ENCODE results near the gene NPC1L1.
A peak's percentile ranks its signal among the peaks of the same experiment; 100 is the strongest.
"Not testable (repeated sequence)": the region's sequence is repeated elsewhere in the genome, so short reads cannot be mapped to it uniquely, and the experiment has no call there.

NPC1L1 gene

GRCh38 chr7:44565097-44565794 is 24.1 kb upstream of the NPC1L1 start:
- Histone ChIP-seq H3K14ac (ENCODE audit: low read length) (no peak overlapping the region), H3K79me2 (ENCODE audit: control insufficient read depth, insufficient read depth, low read length, poor library complexity) (no peaks in the 10 kb centered on the region), H3K23ac (ENCODE audit: low read length) (no peak overlapping the region), H3K4ac (ENCODE audit: low read depth, low read length) (no peak overlapping the region), H3K36me3 (ENCODE audit: control insufficient read depth in 1 of 2, insufficient read depth in 2 of 2, low read length in 2 of 2) (peaks cover 62 to 66% of the 10 kb centered on the region in 2 experiments), H4K91ac (ENCODE audit: low read depth, low read length) (no peak overlapping the region), H3K4me3 (ENCODE audit: low read depth, low read length) (no peak overlapping the region), H2AK5ac (ENCODE audit: low read length) (no peak overlapping the region), H3K18ac (ENCODE audit: low read length) (no peak overlapping the region), H2BK5ac (ENCODE audit: low read depth, low read length, poor library complexity) (no peak overlapping the region), H3K27me3 (ENCODE audit: insufficient read depth, low read length) (no peaks in the 10 kb centered on the region), H4K12ac (ENCODE audit: low read depth, low read length) (no peak overlapping the region), H4K8ac (ENCODE audit: low read depth, low read length) (no peak overlapping the region), H3K79me1 (ENCODE audit: low read length) (no peaks in the 10 kb centered on the region), H3K4me2 (ENCODE audit: low read length) (no peak overlapping the region), H3K27ac (ENCODE audit: low read depth, low read length) (no peak overlapping the region), H2BK120ac (ENCODE audit: insufficient read depth, low read length, poor library complexity) (no peak overlapping the region), H3K4me1 (ENCODE audit: control insufficient read depth in 1 of 2, insufficient read depth in 2 of 2, low read length in 2 of 2) (no peaks in the 10 kb centered on the region), H3K9ac (ENCODE audit: low read length) (no peak overlapping the region), H3K9me3 (ENCODE audit: insufficient read depth, low read depth, low read length) (no peaks in the 10 kb centered on the region), H2AFZ (ENCODE audit: insufficient read depth, low read length, poor library complexity) (no peak overlapping the region), H2BK12ac (ENCODE audit: low read length) (no peak overlapping the region)
- DNase-seq: peak; percentile 64 to 81
- WGBS (ENCODE audit: extremely low coverage, insufficient coverage, insufficient read length): no CpG with 5 or more reads among the region's 13 CpGs

- Histone ChIP-seq H3K9ac (ENCODE audit: low read length) (no peak overlapping the region), H2BK5ac (ENCODE audit: low read depth, low read length, poor library complexity) (no peak overlapping the region), H3K4me2 (ENCODE audit: low read length) (no peak overlapping the region), H2AK5ac (ENCODE audit: low read length) (no peak overlapping the region), H4K91ac (ENCODE audit: low read depth, low read length) (no peak overlapping the region), H3K27ac (ENCODE audit: low read depth, low read length) (no peak overlapping the region), H3K4ac (ENCODE audit: low read depth, low read length) (no peak overlapping the region), H2AFZ (ENCODE audit: insufficient read depth, low read length, poor library complexity) (no peak overlapping the region), H3K79me1 (ENCODE audit: low read length) (no peaks in the 10 kb centered on the region), H3K79me2 (ENCODE audit: control insufficient read depth, insufficient read depth, low read length, poor library complexity) (no peaks in the 10 kb centered on the region), H3K9me3 (ENCODE audit: insufficient read depth, low read depth, low read length) (no peaks in the 10 kb centered on the region), H3K23ac (ENCODE audit: low read length) (no peak overlapping the region), H4K12ac (ENCODE audit: low read depth, low read length) (no peak overlapping the region), H3K14ac (ENCODE audit: low read length) (no peak overlapping the region), H3K36me3 (ENCODE audit: control insufficient read depth in 1 of 2, insufficient read depth in 2 of 2, low read length in 2 of 2) (peaks cover 55 to 60% of the 10 kb centered on the region in 2 experiments), H3K18ac (ENCODE audit: low read length) (no peak overlapping the region), H4K8ac (ENCODE audit: low read depth, low read length) (no peak overlapping the region), H3K4me3 (ENCODE audit: low read depth, low read length) (no peak overlapping the region), H3K4me1 (ENCODE audit: control insufficient read depth in 1 of 2, insufficient read depth in 2 of 2, low read length in 2 of 2) (no peaks in the 10 kb centered on the region), H2BK120ac (ENCODE audit: insufficient read depth, low read length, poor library complexity) (no peak overlapping the region), H2BK12ac (ENCODE audit: low read length) (no peak overlapping the region), H3K27me3 (ENCODE audit: insufficient read depth, low read length) (no peaks in the 10 kb centered on the region)
- no peak for DNase-seq
- WGBS (ENCODE audit: extremely low coverage, insufficient coverage, insufficient read length): no CpG with 5 or more reads among the region's 2 CpGs
Measured at GRCh38 chr7:44564606-44565005, 23.5 kb upstream of the NPC1L1 start.

GRCh38 chr7:44563171-44563679 is 22.1 kb upstream of the NPC1L1 start:
- Histone ChIP-seq H3K9ac (ENCODE audit: low read length) (no peak overlapping the region), H3K23ac (ENCODE audit: low read length) (no peak overlapping the region), H3K9me3 (ENCODE audit: insufficient read depth, low read depth, low read length) (no peaks in the 10 kb centered on the region), H3K4me2 (ENCODE audit: low read length) (no peak overlapping the region), H3K27ac (ENCODE audit: low read depth, low read length) (no peak overlapping the region), H3K14ac (ENCODE audit: low read length) (no peak overlapping the region), H3K79me2 (ENCODE audit: control insufficient read depth, insufficient read depth, low read length, poor library complexity) (no peaks in the 10 kb centered on the region), H2BK12ac (ENCODE audit: low read length) (no peak overlapping the region), H3K4me3 (ENCODE audit: low read depth, low read length) (no peak overlapping the region), H2BK5ac (ENCODE audit: low read depth, low read length, poor library complexity) (no peak overlapping the region), H3K4me1 (ENCODE audit: control insufficient read depth in 1 of 2, insufficient read depth in 2 of 2, low read length in 2 of 2) (no peaks in the 10 kb centered on the region), H3K79me1 (ENCODE audit: low read length) (no peaks in the 10 kb centered on the region), H4K8ac (ENCODE audit: low read depth, low read length) (no peak overlapping the region), H3K4ac (ENCODE audit: low read depth, low read length) (no peak overlapping the region), H2AFZ (ENCODE audit: insufficient read depth, low read length, poor library complexity) (no peak overlapping the region), H3K18ac (ENCODE audit: low read length) (no peak overlapping the region), H3K27me3 (ENCODE audit: insufficient read depth, low read length) (no peaks in the 10 kb centered on the region), H4K91ac (ENCODE audit: low read depth, low read length) (no peak overlapping the region), H2AK5ac (ENCODE audit: low read length) (no peak overlapping the region), H2BK120ac (ENCODE audit: insufficient read depth, low read length, poor library complexity) (no peak overlapping the region), H3K36me3 (ENCODE audit: control insufficient read depth in 1 of 2, insufficient read depth in 2 of 2, low read length in 2 of 2) (peaks cover 41 to 46% of the 10 kb centered on the region in 2 experiments), H4K12ac (ENCODE audit: low read depth, low read length) (no peak overlapping the region)
- WGBS (ENCODE audit: extremely low coverage, insufficient coverage, insufficient read length): no CpG with 5 or more reads among the region's 3 CpGs
- no peak for DNase-seq

GRCh38 chr7:44562622-44562962 is 21.5 kb upstream of the NPC1L1 start:
- H3K14ac ChIP-seq (ENCODE audit: low read length); H2BK12ac ChIP-seq (ENCODE audit: low read length); H3K4me1 ChIP-seq (ENCODE audit: control insufficient read depth in 1 of 2, insufficient read depth in 2 of 2, low read length in 2 of 2); H4K12ac ChIP-seq (ENCODE audit: low read depth, low read length); H2BK5ac ChIP-seq (ENCODE audit: low read depth, low read length, poor library complexity); H4K91ac ChIP-seq (ENCODE audit: low read depth, low read length); H2AFZ ChIP-seq (ENCODE audit: insufficient read depth, low read length, poor library complexity); H3K4ac ChIP-seq (ENCODE audit: low read depth, low read length); H2AK5ac ChIP-seq (ENCODE audit: low read length); H3K27me3 ChIP-seq (ENCODE audit: insufficient read depth, low read length); H3K18ac ChIP-seq (ENCODE audit: low read length); H3K4me3 ChIP-seq (ENCODE audit: low read depth, low read length); H3K4me2 ChIP-seq (ENCODE audit: low read length); H3K27ac ChIP-seq (ENCODE audit: low read depth, low read length); H2BK120ac ChIP-seq (ENCODE audit: insufficient read depth, low read length, poor library complexity); DNase-seq; H3K23ac ChIP-seq (ENCODE audit: low read length); H3K9ac ChIP-seq (ENCODE audit: low read length); H3K79me2 ChIP-seq (ENCODE audit: control insufficient read depth, insufficient read depth, low read length, poor library complexity); H3K79me1 ChIP-seq (ENCODE audit: low read length); H4K8ac ChIP-seq (ENCODE audit: low read depth, low read length); H3K9me3 ChIP-seq (ENCODE audit: insufficient read depth, low read depth, low read length): not testable (repeated sequence)
- WGBS (ENCODE audit: extremely low coverage, insufficient coverage, insufficient read length): no CpG with 5 or more reads among the region's 8 CpGs
- peaks cover 35 to 40% of the 10 kb centered on the region in 2 experiments for H3K36me3 ChIP-seq (ENCODE audit: control insufficient read depth in 1 of 2, insufficient read depth in 2 of 2, low read length in 2 of 2)

All from trophoblast cell (in vitro differentiated cells and primary cell).